BJ (cell line): Measurements from ENCODE around the gene ST7L. TPM values are rescaled to one million over a fixed set of nuclear protein-coding genes. Genes with fewer than 3 reads are reported as not detected.

Source experiments
- CTCF ChIA-PET: fragments of 350-600 bp; formaldehyde crosslinking; extraction: SDS; loops from one replicate; lab custom pipeline; 2021; ENCODE audit warnings: antibody characterized with exemption, inconsistent platforms; lab: Yijun Ruan, JAX
- POLR2A ChIA-PET: fragments of 300-600 bp; sonication (Branson Sonifier 250); formaldehyde crosslinking; extraction: SDS; loops from one replicate; lab custom pipeline; 2021; ENCODE audit warnings: antibody characterized with exemption; lab: Charles Lee
- DNase-seq: peaks from one replicate; pipeline ENCODE4 v3.0.0-alpha.2; 2011; ENCODE audit warnings: low read depth
- H3K27me3 ChIP-seq: 2 replicates; pipeline ENCODE4 v1.6.0; 2011; ENCODE audit warnings: low read length; ENCODE audit not compliant: control insufficient read depth, insufficient read depth
- H3K36me3 ChIP-seq: 2 replicates; pipeline ENCODE4 v1.5.1; 2011; ENCODE audit warnings: low read length; ENCODE audit not compliant: control insufficient read depth, insufficient read depth
- H3K4me3 ChIP-seq: 2 replicates; pipeline ENCODE4 v1.5.1; 2011; ENCODE audit warnings: low read depth, mild to moderate bottlenecking, control low read depth, low read length
- CTCF ChIP-seq: IDR thresholded peaks from 2 replicates; pipeline ENCODE4 v1.5.1; 2011; ENCODE audit warnings: low read depth, mild to moderate bottlenecking, control low read depth, inconsistent platforms, low read length, moderate library complexity; ENCODE audit not compliant: insufficient read depth
- polyA plus RNA-seq: library from polyadenylated mRNA; depleted of rRNA; stranded (reverse); fragments of >200 nt; gene quantifications from 2 replicates; pipeline ENCODE4 v1.2.3, GENCODE V29; 2011

ST7L gene
- polyA plus RNA-seq, 1 experiment, result 7.2 TPM

- CTCF ChIA-PET, result interaction anchor here (0.6 to 1.7 kb wide), 4 partner anchors 82 to 1351 kb away, joined by 3 to 5 read pairs (median 3); no protein-coding TSS in a partner anchor
These were observed 110.5 kb downstream of the ST7L start, which contains the start of gene WNT2B for GRCh38 chr1:112508278-112509004. TSS of gene WNT2B (plus strand) at chr1:112508965. CDS start at chr1:112509263, 298 bp downstream.

GRCh38 chr1:112507921-112508277 is 111.0 kb downstream of the ST7L start:
- POLR2A ChIA-PET, result no interaction called here
- TF ChIP-seq CTCF, result no peak
- CTCF ChIA-PET, result interaction anchor here (0.6 to 1.7 kb wide), 4 partner anchors 82 to 1352 kb away, joined by 3 to 5 read pairs (median 3); no protein-coding TSS in a partner anchor
- H3K36me3 ChIP-seq, result no peaks in the 10 kb centered on the region
- H3K4me3 ChIP-seq, result peak overlapping the region; percentile 46
- no peak for DNase-seq
- H3K27me3 ChIP-seq, result peaks cover 1% of the 10 kb centered on the region

More at GRCh38 chr1:112508278-112509004, 110.5 kb downstream of the ST7L start, which contains the start of gene WNT2B:
- no peak for TF ChIP-seq CTCF
- H3K27me3 ChIP-seq, result peaks cover 1% of the 10 kb centered on the region
- POLR2A ChIA-PET, result no interaction called here
- DNase-seq, result no peak
- peak within 1 kb of the TSS; percentile 46 for H3K4me3 ChIP-seq
- no peaks in the 10 kb centered on the region for H3K36me3 ChIP-seq

GRCh38 chr1:112507336-112507735 is 111.6 kb downstream of the ST7L start:
- Histone ChIP-seq H3K36me3 (no peaks in the 10 kb centered on the region), H3K27me3 (peaks cover 1% of the 10 kb centered on the region), H3K4me3 (no peak overlapping the region)
- DNase-seq, result no peak
- ChIA-PET POLR2A (no interaction called here), CTCF (interaction anchor here (1.3 kb wide), 1 partner anchor 117 kb away, joined by 3 read pairs; no protein-coding TSS in a partner anchor)
- TF ChIP-seq CTCF, result no peak

- peaks cover 1% of the 10 kb centered on the region for H3K27me3 ChIP-seq
These were observed 112.2 kb downstream of the ST7L start for GRCh38 chr1:112506731-112507130.

More at GRCh38 chr1:112506731-112507130, 112.2 kb downstream of the ST7L start:
- CTCF ChIA-PET, result no interaction called here
- POLR2A ChIA-PET, result no interaction called here
- no peak for DNase-seq
- TF ChIP-seq CTCF, result no peak
- no peaks in the 10 kb centered on the region for H3K36me3 ChIP-seq
- no peak overlapping the region for H3K4me3 ChIP-seq
